ENCODE results near the gene GRIK4. TPM values are rescaled to one million over a fixed set of nuclear protein-coding genes. Genes with fewer than 3 reads are reported as not detected.

The GRIK4 gene
- total RNA-seq, 6 experiments from 2014 or later: 0.07 to 0.11 TPM; not detected in 4

DNA sequence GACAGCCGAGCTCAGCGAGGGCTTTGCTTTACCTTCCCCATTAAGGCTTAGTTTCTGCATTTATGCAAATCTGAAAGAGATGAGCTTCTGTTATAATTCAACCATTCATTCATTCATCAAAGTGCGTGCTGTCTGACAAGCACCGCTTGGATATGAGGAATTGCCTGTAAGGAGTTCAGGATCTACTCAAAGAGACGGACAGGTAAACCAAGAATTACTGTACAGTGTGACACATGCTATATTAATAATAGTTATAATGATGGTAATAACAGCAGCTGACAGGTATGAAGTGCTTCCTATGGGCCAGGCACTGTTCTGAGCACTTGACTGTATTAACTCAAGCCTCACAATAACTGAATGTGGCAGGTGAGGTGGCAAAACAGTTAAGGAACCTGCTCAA, 402.5 kb downstream of the GRIK4 start:
- 80% methylated on average over 5 of the region's 5 CpGs for WGBS (ENCODE audit: insufficient coverage, low coverage, low lambda C conversion rate, missing lambda C conversion rate)
- Histone ChIP-seq H3K27ac (no peak overlapping the region), H3K27me3 (no peaks in the 10 kb centered on the region), H3K9me3 (no peaks in the 10 kb centered on the region), H3K4me1 (no peaks in the 10 kb centered on the region), H3K4me3 (no peak overlapping the region), H3K36me3 (no peaks in the 10 kb centered on the region)
- TF ChIP-seq, protein P1, sequence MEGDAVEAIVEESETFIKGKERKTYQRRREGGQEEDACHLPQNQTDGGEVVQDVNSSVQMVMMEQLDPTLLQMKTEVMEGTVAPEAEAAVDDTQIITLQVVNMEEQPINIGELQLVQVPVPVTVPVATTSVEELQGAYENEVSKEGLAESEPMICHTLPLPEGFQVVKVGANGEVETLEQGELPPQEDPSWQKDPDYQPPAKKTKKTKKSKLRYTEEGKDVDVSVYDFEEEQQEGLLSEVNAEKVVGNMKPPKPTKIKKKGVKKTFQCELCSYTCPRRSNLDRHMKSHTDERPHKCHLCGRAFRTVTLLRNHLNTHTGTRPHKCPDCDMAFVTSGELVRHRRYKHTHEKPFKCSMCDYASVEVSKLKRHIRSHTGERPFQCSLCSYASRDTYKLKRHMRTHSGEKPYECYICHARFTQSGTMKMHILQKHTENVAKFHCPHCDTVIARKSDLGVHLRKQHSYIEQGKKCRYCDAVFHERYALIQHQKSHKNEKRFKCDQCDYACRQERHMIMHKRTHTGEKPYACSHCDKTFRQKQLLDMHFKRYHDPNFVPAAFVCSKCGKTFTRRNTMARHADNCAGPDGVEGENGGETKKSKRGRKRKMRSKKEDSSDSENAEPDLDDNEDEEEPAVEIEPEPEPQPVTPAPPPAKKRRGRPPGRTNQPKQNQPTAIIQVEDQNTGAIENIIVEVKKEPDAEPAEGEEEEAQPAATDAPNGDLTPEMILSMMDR (IDR thresholded peaks at IDR 0.05): no peak
- no peak for TF ChIP-seq POLR2A (IDR thresholded peaks at IDR 0.05)
- DNase-seq: no peak
- intact Hi-C loops (cut with DNase I): no loop called here
- ATAC-seq: no peak

DNA sequence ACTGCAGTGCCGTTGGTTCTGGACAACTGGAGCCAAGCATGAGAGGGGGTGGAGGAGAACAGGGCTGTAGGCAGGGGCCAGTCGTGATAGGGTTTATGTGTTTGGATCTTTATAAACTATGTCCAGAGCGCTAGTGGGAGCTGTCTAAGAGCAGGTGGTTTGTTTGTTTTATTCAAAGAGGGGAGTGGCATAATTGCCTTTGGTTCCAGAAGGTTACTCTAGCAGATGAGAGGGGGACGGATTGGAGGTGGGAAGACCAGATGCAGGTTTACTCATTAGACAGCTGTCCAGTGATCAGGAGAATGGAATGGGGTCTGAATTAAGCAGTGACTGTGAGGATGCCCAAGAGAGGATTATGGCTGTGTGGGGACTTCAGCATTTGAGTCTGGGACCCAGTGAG, 403.1 kb downstream of the GRIK4 start:
- Histone ChIP-seq H3K27ac (no peak overlapping the region), H3K4me3 (no peak overlapping the region), H3K27me3 (no peaks in the 10 kb centered on the region), H3K36me3 (no peaks in the 10 kb centered on the region), H3K9me3 (no peaks in the 10 kb centered on the region), H3K4me1 (no peaks in the 10 kb centered on the region)
- no peak for TF ChIP-seq POLR2A (IDR thresholded peaks at IDR 0.05)
- TF ChIP-seq, protein P1 (IDR thresholded peaks at IDR 0.05): no peak
- intact Hi-C loops (cut with DNase I): no loop called here
- DNase-seq (no peak), ATAC-seq (no peak)
- WGBS (ENCODE audit: insufficient coverage, low coverage, low lambda C conversion rate, missing lambda C conversion rate): 39% methylated on average over 4 of the region's 4 CpGs

DNA sequence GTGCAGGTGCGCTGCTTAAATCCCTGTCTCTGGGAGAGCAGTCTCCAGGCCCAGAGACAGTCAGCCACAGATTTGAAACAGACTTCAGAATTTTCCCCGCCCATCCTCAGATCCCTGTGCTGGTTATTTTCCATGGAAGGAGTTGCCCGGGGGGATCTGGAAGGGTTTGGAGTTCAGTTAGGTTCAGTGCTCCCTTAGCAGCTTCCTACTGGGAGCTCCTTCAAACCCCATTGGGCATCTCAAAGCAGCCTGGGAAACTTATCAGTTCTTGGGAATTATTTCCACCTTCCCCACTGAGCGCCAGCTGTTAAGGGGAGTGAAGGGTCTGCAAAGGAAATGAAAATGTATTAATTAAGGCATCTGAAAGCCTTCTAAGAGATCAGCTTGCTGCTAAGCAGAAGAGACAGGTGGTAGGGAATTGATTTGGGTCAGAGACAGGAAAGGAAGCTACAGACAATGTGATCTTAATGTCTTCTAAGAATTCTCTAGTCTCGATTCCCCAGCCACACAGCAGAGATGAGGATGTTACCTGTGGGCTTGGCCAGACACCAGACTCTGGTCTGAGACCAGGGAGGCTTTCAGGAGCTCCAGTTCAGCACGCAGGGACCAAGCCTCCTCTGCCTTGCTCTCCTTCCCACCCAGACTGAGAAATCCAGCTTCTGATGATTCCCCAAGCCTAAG, 406.2 kb downstream of the GRIK4 start:
- no peak for DNase-seq
- intact Hi-C loops (cut with DNase I): no loop called here
- Histone ChIP-seq H3K4me1 (no peaks in the 10 kb centered on the region), H3K27ac (no peak overlapping the region), H3K4me3 (no peak overlapping the region), H3K9me3 (no peaks in the 10 kb centered on the region), H3K36me3 (no peaks in the 10 kb centered on the region), H3K27me3 (no peaks in the 10 kb centered on the region)
- 57% methylated on average over 5 of the region's 6 CpGs for WGBS (ENCODE audit: insufficient coverage, low coverage, low lambda C conversion rate, missing lambda C conversion rate)
- TF ChIP-seq, protein P1 (IDR thresholded peaks at IDR 0.05): no peak
- no peak for TF ChIP-seq POLR2A (IDR thresholded peaks at IDR 0.05)
- ATAC-seq: peak in 1 of 4 donors; percentile 6

DNA sequence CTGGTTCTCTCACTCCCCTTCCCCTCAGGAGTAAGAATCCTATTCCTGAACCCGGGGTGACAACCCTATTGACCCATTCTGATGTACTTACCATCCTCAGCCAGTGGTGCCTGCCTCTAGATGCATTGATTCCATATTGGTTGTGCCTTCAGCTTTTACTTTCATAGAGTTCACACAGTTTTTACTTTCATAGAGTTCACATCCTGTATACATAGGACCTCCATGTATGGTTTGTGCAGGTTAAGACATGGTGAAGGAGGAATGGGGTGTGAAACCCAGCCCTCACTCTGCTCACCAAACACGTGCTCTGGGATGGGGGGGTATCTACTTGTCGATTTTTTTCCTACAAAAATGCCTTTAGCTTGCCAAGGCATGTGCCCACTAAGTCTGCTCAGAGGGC, 406.7 kb downstream of the GRIK4 start:
- 40% methylated on average over 3 of the region's 3 CpGs for WGBS (ENCODE audit: insufficient coverage, low coverage, low lambda C conversion rate, missing lambda C conversion rate)
- DNase-seq: no peak
- Histone ChIP-seq H3K4me1 (no peaks in the 10 kb centered on the region), H3K4me3 (no peak overlapping the region), H3K27me3 (no peaks in the 10 kb centered on the region), H3K27ac (no peak overlapping the region), H3K36me3 (no peaks in the 10 kb centered on the region), H3K9me3 (no peaks in the 10 kb centered on the region)
- TF ChIP-seq POLR2A (IDR thresholded peaks at IDR 0.05): no peak
- TF ChIP-seq, protein P1 (IDR thresholded peaks at IDR 0.05): no peak
- no peak for ATAC-seq
- intact Hi-C loops (cut with DNase I): no loop called here
